T-helper 2 cell treated with Interferon-gamma antibody and Interleukin-4, amounts not matched to agents 100 ng/mL and 5 ng/mL, for 36 hours (primary cell): ENCODE measurements around the gene ERCC4. TPM values are rescaled to one million over a fixed set of nuclear protein-coding genes. Genes with fewer than 3 reads are reported as not detected.
"Not testable (repeated sequence)": the region's sequence is repeated elsewhere in the genome, so short reads cannot be mapped to it uniquely, and the experiment has no call there.

Experiments used
- intact Hi-C: fragments of 100-400 bp; cut with micrococcal nuclease; formaldehyde crosslinking; loops from one replicate; pipeline ENCODE4 v1.15.1; 2023
- total RNA-seq: library from RNA; stranded (reverse); gene quantifications from 2 replicates; pipeline ENCODE4 v1.2.3, GENCODE V29; 2022

The ERCC4 gene
- 12.6 and 14.4 TPM in 2 replicates for total RNA-seq

DNA sequence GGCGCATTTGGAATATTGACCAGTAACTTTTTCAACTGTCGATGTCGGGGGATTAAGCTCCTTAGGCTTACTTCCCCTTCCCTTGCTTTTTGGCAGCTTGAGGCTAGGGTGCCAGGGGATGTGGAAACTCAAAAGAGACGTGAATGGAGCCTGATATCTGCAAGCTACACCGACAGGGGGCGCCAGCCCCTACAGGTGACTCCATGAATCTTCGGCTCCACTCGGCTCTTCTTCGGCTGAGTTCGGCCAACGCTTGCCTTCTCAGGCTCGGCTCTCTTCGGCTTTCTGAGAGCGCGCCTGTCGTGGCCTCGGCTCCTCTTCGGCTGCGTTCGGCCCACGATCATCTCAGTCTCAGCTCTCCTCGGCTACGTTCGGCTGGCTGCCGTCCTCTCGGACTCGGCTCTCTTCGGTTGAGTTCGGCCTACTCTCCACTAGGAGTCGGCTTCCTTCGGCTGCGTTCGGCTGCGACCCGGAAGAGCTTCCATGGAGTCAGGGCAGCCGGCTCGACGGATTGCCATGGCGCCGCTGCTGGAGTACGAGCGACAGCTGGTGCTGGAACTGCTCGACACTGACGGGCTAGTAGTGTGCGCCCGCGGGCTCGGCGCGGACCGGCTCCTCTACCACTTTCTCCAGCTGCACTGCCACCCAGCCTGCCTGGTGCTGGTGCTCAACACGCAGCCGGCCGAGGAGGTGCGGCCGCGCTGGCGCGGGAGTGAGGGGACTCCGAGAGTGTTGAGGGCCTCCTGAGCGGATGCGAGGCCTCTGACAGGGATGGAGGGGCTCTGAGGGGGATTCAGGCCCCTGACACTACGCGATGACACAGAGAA, at the start of gene ERCC4:
ERCC4 (plus strand) TSS at position 472 of the 827 bp plus-strand sequence; CDS start at position 484, 12 bp downstream.
- intact Hi-C loops: loop anchor here (1.0 to 5.0 kb wide), 3 partner anchors 151 to 712 kb away; partner anchors contain the start of genes BFAR, MRTFB and PARN

DNA sequence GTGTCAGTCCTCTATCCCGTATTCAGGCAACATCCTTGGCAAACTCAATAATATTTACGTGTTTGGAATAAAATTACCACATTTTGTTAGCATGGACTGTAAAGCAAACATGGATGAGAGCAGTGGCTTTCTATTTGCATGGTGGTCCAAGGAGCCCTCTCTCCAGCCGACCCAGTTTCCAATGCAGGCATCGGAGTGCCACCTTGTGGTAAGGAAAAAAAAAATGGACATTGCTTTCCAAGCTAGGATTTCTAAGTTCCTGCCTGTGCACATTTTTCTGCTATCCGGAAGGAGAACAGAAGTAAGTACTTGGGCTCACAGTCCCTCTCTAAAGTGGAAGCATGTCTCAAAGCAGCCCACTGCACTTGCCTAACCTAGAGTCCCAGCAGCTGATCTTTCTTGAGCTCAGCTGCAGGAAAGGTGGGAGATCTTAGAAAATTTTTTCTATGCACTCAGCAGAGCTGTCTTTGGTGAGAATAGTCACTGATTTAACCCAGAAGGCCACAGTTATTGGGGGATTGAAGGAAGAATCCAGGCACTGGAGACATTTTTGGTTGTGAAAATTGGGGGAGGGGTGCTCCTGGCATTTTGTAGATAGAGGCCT, 46.0 kb upstream of the ERCC4 start:
- intact Hi-C loops: no loop called here

DNA sequence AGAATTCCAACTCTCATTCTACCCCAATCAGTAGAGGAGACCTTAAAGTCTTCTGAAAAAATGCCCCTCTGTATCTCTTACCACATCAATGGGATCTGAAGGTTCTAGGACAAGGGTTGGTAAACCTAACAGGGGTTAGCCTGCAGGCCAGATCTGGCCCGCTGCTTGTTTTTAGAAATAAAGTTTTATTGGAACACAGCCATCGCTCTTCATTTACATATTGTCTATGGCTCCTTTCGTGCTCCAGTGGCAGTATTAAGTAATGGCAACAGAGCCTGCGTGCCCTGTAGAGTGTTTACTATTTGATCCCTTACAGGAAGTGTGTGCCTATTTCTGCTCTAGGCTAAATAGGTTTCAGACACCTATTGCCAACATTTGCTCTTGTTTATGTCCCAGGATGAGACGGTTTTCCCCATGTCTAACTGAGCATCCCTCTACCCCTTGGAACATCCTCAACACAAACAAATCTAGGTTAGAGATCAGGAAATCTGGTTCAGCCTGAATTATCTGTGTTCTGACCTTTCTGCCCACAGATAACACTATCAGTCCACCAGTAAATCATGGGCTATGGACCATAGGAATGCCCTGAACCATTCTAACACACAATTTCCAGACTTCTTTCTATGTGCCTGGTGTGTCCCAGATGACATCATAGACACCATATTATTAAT, 44.2 kb upstream of the ERCC4 start:
- intact Hi-C loops: no loop called here

GRCh38 chr16:13883276-13883675, 36.7 kb upstream of the ERCC4 start:
- intact Hi-C loops: no loop called here

DNA sequence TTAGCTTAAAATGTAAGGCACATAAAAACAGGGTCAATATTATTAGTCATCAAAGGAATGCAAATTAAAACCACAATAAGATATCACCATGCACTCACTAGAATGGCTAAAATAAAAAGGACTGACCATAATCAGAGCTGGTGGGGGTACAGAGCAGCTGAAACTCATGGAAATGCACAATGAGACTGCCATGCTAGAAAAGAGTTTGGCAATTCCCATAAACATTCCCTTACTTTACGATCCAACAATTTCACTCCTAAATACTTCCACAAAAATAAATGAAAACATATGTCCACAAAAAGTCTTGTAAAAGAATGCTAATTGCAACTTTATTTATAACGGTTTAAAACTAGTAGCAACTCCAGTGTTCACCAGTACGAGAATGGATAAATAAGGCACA, 36.1 kb upstream of the ERCC4 start:
- intact Hi-C loops: no loop called here

- intact Hi-C loops: no loop called here
These were observed 34.3 kb upstream of the ERCC4 start for GRCh38 chr16:13885700-13886099.

DNA sequence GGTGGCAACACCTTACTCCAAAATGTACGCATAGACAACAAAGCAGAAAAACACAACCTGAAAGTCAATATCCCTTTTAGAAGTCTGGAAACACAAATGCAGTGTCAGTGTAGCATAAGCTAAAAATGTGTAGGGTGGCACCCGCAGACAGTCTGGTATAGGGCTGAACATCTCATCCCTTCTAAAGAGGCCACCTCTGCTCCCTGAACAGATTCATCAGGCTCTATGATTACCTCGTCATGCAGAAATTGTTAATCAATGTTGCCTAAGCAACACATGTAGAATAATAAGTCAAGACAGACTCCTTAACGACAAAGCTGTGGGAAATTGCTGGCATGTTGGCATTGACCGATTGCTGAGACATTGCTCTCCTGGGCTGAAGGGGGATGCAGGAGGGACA, 33.3 kb upstream of the ERCC4 start:
- intact Hi-C loops: no loop called here

- intact Hi-C loops: not testable (repeated sequence)
These were observed 30.6 kb upstream of the ERCC4 start for GRCh38 chr16:13889323-13889722.

DNA sequence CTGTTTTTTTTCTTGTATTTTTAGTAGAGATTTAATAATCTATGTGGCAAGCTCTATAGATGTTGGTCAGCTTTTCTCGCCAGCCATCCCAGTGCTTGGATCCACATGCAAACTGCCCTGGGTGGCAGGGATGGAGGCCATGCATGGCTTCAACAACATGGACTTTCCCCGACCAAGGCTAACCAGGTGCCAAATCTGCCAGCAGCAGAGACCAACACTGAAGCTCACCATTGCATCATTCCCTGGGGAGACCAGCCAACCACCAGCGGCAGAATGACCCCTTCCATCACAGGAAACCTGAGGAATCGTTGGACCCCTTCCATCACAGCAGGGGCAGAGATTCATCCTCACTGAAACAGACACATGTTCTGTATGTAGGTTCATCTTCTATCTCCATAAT, 27.7 kb upstream of the ERCC4 start:
- intact Hi-C loops: no loop called here

DNA sequence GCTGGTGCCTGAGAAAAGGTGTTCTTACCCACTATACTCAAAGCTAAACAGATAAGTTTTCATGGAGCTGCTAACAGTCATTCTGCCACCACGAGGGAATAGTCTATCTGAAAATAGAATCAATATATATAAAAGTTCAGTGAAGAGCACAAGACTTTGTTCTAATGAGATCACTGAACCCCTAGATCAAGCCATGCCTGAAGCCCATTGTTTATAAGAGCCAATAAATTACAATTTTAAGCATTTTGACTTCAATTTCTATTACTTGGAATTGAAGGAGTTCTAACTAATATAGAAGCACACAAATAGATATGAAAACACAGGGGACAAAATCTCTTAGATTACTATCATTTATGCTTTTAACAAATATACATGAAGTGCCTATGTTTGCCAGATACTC, 24.4 kb upstream of the ERCC4 start:
- intact Hi-C loops: no loop called here

GRCh38 chr16:13896543-13897182, 23.3 kb upstream of the ERCC4 start:
- intact Hi-C loops: no loop called here

DNA sequence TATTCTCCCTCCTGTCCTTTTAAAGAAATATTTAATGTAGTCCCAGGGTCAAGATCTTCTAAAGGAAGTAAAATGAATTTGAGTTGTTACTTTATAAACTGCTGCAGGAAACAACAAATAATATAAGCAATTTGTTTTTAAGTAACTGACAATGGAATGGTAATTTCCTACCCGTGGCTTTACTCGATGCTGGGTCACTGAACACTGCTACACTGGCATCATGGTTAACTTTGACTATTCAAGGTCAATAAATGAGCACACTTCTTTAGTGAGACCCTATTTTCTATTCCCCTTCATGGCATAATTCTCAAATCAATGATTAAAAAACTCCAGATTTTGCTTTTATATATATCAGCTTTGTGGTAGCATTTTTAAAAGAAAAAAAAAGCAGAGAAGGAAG, 22.1 kb upstream of the ERCC4 start:
- intact Hi-C loops: no loop called here

DNA sequence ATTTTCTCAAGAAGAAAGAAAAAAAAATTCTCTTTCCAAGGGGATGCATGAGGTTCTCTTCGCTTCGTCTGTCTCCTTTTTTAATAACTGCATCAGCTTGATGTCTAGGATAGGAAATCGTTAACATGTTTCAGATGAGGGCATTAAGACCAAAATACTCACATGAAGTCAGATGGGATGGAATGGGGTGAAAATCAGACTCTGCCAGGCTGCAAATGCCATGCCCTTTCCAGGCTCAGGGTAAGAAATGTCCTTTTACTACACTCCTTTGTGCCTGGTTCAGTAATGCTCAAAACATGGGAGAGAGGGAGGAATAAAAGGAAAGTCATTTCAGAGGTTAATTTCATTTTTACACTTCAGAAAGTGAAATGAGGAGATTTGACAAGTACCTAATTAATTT, 21.7 kb upstream of the ERCC4 start:
- intact Hi-C loops: no loop called here

DNA sequence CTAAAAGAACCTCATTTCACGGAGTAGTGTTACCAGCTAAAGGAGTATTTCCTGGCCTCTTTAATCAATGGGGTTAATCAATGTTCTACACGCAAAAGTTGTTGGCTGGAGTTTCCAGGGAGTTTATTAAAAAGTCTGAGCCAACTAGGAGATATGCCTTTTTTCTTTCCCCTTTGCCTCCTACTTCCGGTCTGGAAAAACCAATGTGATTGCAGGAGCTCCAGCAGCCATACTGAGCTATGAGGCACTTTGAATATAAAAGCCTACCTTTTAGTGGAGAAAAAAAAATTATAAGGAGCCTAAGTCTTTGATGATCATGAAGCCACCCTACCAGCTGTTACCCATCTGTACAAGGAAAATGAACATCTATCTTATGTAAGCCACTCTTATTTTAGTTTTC, 17.9 kb upstream of the ERCC4 start:
- intact Hi-C loops: no loop called here

GRCh38 chr16:13902677-13903076, 17.3 kb upstream of the ERCC4 start:
- intact Hi-C loops: no loop called here

GRCh38 chr16:13904179-13904691, 15.7 kb upstream of the ERCC4 start:
- intact Hi-C loops: no loop called here

DNA sequence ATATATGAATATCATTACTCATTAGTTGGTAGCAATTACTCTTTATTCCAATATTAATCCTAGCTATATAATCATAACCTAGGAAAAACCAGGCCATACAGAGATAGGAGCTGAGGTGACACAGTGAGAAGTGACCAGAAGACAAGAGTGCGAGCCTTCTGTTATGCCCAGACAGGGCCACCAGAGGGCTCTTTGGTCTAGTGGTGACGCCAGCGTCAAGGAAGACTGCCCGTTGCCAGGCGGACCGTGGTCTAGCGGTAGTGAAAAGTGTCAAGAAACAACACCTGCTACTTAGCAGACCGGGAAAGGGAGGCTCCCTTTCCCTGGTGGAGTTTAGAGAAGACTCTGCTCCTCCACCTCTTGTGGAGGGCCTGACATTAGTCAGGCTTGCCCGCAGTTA, 15.1 kb upstream of the ERCC4 start:
- intact Hi-C loops: not testable (repeated sequence)

GRCh38 chr16:13906168-13907089, 13.5 kb upstream of the ERCC4 start:
- intact Hi-C loops: no loop called here

GRCh38 chr16:13907431-13907830, 12.5 kb upstream of the ERCC4 start:
- intact Hi-C loops: no loop called here

- intact Hi-C loops: no loop called here
These were observed 10.9 kb upstream of the ERCC4 start for GRCh38 chr16:13909069-13909468.
